B cell (primary cell): ENCODE results near the gene AARS2.

Source experiments
- EZH2 ChIP-seq: IDR thresholded peaks from 2 replicates; pipeline ENCODE4 v1.6.1; 2012; ENCODE audit warnings: borderline replicate concordance, low read depth, mild to moderate bottlenecking, moderate library complexity, low read length; ENCODE audit not compliant: insufficient read depth, poor library complexity, severe bottlenecking
- TF ChIP-seq, protein P1 (sequence below): fragments of 200-600 bp; IDR thresholded peaks from one replicate; pipeline ENCODE4 v1.8.0; 2022; ENCODE audit warnings: antibody characterized with exemption, mild to moderate bottlenecking

- TF ChIP-seq, protein P1, sequence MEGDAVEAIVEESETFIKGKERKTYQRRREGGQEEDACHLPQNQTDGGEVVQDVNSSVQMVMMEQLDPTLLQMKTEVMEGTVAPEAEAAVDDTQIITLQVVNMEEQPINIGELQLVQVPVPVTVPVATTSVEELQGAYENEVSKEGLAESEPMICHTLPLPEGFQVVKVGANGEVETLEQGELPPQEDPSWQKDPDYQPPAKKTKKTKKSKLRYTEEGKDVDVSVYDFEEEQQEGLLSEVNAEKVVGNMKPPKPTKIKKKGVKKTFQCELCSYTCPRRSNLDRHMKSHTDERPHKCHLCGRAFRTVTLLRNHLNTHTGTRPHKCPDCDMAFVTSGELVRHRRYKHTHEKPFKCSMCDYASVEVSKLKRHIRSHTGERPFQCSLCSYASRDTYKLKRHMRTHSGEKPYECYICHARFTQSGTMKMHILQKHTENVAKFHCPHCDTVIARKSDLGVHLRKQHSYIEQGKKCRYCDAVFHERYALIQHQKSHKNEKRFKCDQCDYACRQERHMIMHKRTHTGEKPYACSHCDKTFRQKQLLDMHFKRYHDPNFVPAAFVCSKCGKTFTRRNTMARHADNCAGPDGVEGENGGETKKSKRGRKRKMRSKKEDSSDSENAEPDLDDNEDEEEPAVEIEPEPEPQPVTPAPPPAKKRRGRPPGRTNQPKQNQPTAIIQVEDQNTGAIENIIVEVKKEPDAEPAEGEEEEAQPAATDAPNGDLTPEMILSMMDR, result no peak
- TF ChIP-seq EZH2, result no peak
These were observed 29.3 kb upstream of the AARS2 start, which contains the start of gene SPATS1 for GRCh38 chr6:44342489-44342888.
